PFSK-1 (cell line): ENCODE data around the gene WDR7.

Experiments
- FOXP2 ChIP-seq: optimal IDR thresholded peaks from 2 replicates; pipeline ENCODE3; 2011; ENCODE audit warnings: borderline replicate concordance, control low read depth, inconsistent platforms; ENCODE audit not compliant: insufficient read depth; ENCODE audit errors: extremely low read length, extremely low read depth
- POLR2AphosphoS5 ChIP-seq: IDR thresholded peaks from 2 replicates; pipeline ENCODE4 v1.6.1; 2012; ENCODE audit warnings: low read depth, mild to moderate bottlenecking, control low read depth, low read length, moderate library complexity
- REST ChIP-seq, 2 experiments: IDR thresholded peaks; 2 replicates each; pipeline versions ENCODE4 v1.6.1 to v1.8.0; 2011 to 2012; ENCODE audit warnings: low read depth in 2 of 2, low read length in 2 of 2, control low read depth in 1 of 2, inconsistent platforms in 1 of 2, mild to moderate bottlenecking in 1 of 2, moderate library complexity in 1 of 2; ENCODE audit not compliant: insufficient read depth in 1 of 2
- SIN3A ChIP-seq: IDR thresholded peaks from 2 replicates; pipeline ENCODE4 v1.6.1; 2012; ENCODE audit warnings: mild to moderate bottlenecking, low read length, moderate library complexity, borderline replicate concordance; ENCODE audit not compliant: insufficient read depth
- TAF1 ChIP-seq: IDR thresholded peaks from 2 replicates; pipeline ENCODE4 v1.6.1; 2012; ENCODE audit warnings: low read length, control low read depth, borderline replicate concordance; ENCODE audit not compliant: insufficient read depth

Gene WDR7

GRCh38 chr18:56678836-56679565 is 27.8 kb downstream of the WDR7 start:
- TF ChIP-seq REST (IDR thresholded peaks at IDR 0.05; ENCODE audit: insufficient read depth in 1 of 2, low read depth in 2 of 2, low read length in 2 of 2): no peak
- TF ChIP-seq FOXP2: no peak
- no peak for TF ChIP-seq POLR2AphosphoS5
- TF ChIP-seq SIN3A: no peak
- no peak for TF ChIP-seq TAF1

GRCh38 chr18:56684277-56684676 is 33.1 kb downstream of the WDR7 start:
- TF ChIP-seq POLR2AphosphoS5: no peak
- TF ChIP-seq TAF1: no peak
- TF ChIP-seq REST (IDR thresholded peaks at IDR 0.05; ENCODE audit: insufficient read depth in 1 of 2, low read depth in 2 of 2, low read length in 2 of 2): peak in 1 of 2 experiments; percentile 69; a peak in 1 of 4 replicates
- no peak for TF ChIP-seq FOXP2

DNA sequence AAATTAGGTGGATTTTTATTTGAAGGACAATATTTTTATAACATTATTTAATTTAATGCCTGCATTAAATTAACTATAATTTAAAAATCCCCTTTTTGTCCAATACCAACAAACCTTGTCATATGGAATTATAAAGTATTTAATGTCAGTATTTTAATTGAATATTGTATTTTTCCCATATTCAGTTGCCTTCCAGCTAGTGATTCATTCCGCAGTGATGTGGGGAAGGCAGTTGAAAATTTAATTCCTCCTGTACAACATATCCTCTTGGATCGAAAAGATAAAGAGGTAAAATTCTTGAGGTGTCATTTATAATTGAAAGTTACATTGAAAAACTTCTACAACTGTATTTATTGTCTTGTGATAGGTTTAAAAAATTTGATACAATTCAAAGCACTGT is 40.4 kb downstream of the WDR7 start:
- TF ChIP-seq SIN3A: no peak
- no peak for TF ChIP-seq TAF1
- TF ChIP-seq POLR2AphosphoS5: no peak
- no peak for TF ChIP-seq FOXP2
- TF ChIP-seq REST (IDR thresholded peaks at IDR 0.05; ENCODE audit: insufficient read depth in 1 of 2, low read depth in 2 of 2, low read length in 2 of 2): no peak

- TF ChIP-seq REST (IDR thresholded peaks at IDR 0.05; ENCODE audit: insufficient read depth in 1 of 2, low read depth in 2 of 2, low read length in 2 of 2): no peak
- TF ChIP-seq FOXP2: no peak
- no peak for TF ChIP-seq TAF1
- TF ChIP-seq POLR2AphosphoS5: no peak
- TF ChIP-seq SIN3A: no peak
Observed at GRCh38 chr18:56696966-56697365, 45.8 kb downstream of the WDR7 start.

GRCh38 chr18:56702946-56703345 is 51.8 kb downstream of the WDR7 start:
- TF ChIP-seq POLR2AphosphoS5 (no peak), TAF1 (no peak), FOXP2 (no peak), SIN3A (no peak), REST (IDR thresholded peaks at IDR 0.05; ENCODE audit: insufficient read depth in 1 of 2, low read depth in 2 of 2, low read length in 2 of 2) (no peak)
